Astrocyte (in vitro differentiated cells and primary cell): ENCODE results near the gene MKNK1. TPM values are rescaled to one million over a fixed set of nuclear protein-coding genes. Genes with fewer than 3 reads are reported as not detected.

Experiments
- DNase-seq: peaks from one replicate; pipeline ENCODE4 v3.0.0-alpha.2; 2010; ENCODE audit warnings: low read depth
- FAIRE-seq: peaks from 2 replicates; lab custom pipeline; 2011; peaks lifted over from hg19 to GRCh38; lab: Jason Lieb, UNC
- H2AFZ ChIP-seq: 2 replicates; pipeline ENCODE4 v1.6.0; 2012; ENCODE audit warnings: low read depth, low read length, inconsistent platforms
- H3K27ac ChIP-seq: 2 replicates; pipeline ENCODE4 v1.5.1; 2011; ENCODE audit warnings: low read depth, low read length, inconsistent platforms
- H3K27me3 ChIP-seq: 2 replicates; pipeline ENCODE4 v1.6.0; 2011; ENCODE audit warnings: low read length, inconsistent platforms; ENCODE audit not compliant: insufficient read depth
- H3K36me3 ChIP-seq: 2 replicates; pipeline ENCODE4 v1.5.1; 2011; ENCODE audit warnings: low read length, inconsistent platforms; ENCODE audit not compliant: insufficient read depth
- H3K4me1 ChIP-seq: 2 replicates; pipeline ENCODE4 v1.5.1; 2011; ENCODE audit warnings: low read length, inconsistent platforms; ENCODE audit not compliant: insufficient read depth
- H3K4me2 ChIP-seq: 2 replicates; pipeline ENCODE4 v1.6.0; 2012; ENCODE audit warnings: low read length, inconsistent platforms
- H3K4me3 ChIP-seq: 2 replicates; pipeline ENCODE4 v1.5.1; 2011; ENCODE audit warnings: low read depth, mild to moderate bottlenecking, low read length, inconsistent platforms; ENCODE audit not compliant: insufficient read depth
- H3K79me2 ChIP-seq: 2 replicates; pipeline ENCODE4 v1.6.0; 2012; ENCODE audit warnings: mild to moderate bottlenecking, low read length, inconsistent platforms; ENCODE audit not compliant: insufficient read depth
- H3K9ac ChIP-seq: 2 replicates; pipeline ENCODE4 v1.6.0; 2012; ENCODE audit warnings: mild to moderate bottlenecking, low read length, inconsistent platforms
- H3K9me3 ChIP-seq: 2 replicates; pipeline ENCODE4 v1.5.1; 2012; ENCODE audit warnings: low read depth, mild to moderate bottlenecking, low read length, inconsistent platforms; ENCODE audit not compliant: insufficient read depth
- H4K20me1 ChIP-seq: 2 replicates; pipeline ENCODE4 v1.6.0; 2012; ENCODE audit warnings: low read length, inconsistent platforms; ENCODE audit not compliant: insufficient read depth
- H3K27ac Mint-ChIP-seq: one replicate; pipeline ENCODE4 v1.8.0; 2021; ENCODE audit warnings: mild to moderate bottlenecking, mixed read lengths; ENCODE audit not compliant: unreplicated experiment
- H3K27me3 Mint-ChIP-seq: one replicate; pipeline ENCODE4 v1.8.0; 2021; ENCODE audit warnings: low read depth, mixed read lengths; ENCODE audit not compliant: unreplicated experiment
- H3K36me3 Mint-ChIP-seq: one replicate; pipeline ENCODE4 v1.8.0; 2021; ENCODE audit warnings: low read depth, mixed read lengths; ENCODE audit not compliant: unreplicated experiment
- H3K4me1 Mint-ChIP-seq: one replicate; pipeline ENCODE4 v1.8.0; 2021; ENCODE audit warnings: low read depth, mixed read lengths; ENCODE audit not compliant: unreplicated experiment
- H3K4me3 Mint-ChIP-seq: one replicate; pipeline ENCODE4 v1.8.0; 2021; ENCODE audit warnings: mild to moderate bottlenecking, moderate library complexity, mixed read lengths; ENCODE audit not compliant: unreplicated experiment
- H3K9me3 Mint-ChIP-seq: one replicate; pipeline ENCODE4 v1.8.0; 2021; ENCODE audit warnings: mild to moderate bottlenecking, mixed read lengths; ENCODE audit not compliant: unreplicated experiment
- EZH2 ChIP-seq: IDR thresholded peaks from 2 replicates; pipeline ENCODE4 v1.6.1; 2012; ENCODE audit warnings: mild to moderate bottlenecking, low read length, inconsistent platforms; ENCODE audit not compliant: insufficient read depth
- total RNA-seq: library from RNA; stranded (reverse); gene quantifications from 2 replicates; pipeline ENCODE4 v1.2.1, GENCODE V29; 2021
- TF ChIP-seq, protein P1 (sequence below): IDR thresholded peaks from 2 replicates; pipeline ENCODE4 v1.5.1; 2011; ENCODE audit warnings: low read depth, mild to moderate bottlenecking, inconsistent platforms, low read length, moderate library complexity; ENCODE audit not compliant: insufficient read depth

Gene MKNK1
- total RNA-seq, 1 donor from 2014 or later = 26.9 TPM

DNA sequence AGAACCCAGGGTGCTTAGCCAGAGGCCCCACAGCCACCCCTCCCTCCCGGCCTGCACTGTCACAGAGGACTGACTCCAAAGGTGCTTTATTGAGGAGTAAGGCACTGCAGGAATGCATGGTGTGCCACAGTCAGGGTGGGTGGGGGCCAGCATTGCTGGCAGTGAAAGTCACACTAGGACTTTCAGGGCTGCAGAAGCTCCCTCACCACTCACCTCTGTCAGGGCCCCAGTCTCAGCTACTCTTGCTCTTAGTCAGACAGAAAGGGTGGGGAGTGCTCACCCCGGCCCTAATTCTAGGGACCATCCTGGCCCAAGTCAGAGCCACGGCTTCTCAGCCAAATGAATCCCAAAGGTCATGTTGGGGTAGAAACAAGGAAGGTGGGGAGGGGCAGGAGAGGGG lies 72.0 kb downstream of the MKNK1 start:
- peaks cover 38% of the 10 kb centered on the region for H3K27me3 ChIP-seq
- no peak overlapping the region for H2AFZ ChIP-seq
- no peaks in the 10 kb centered on the region for H4K20me1 ChIP-seq
- H3K27ac Mint-ChIP-seq = no peak overlapping the region
- no peak overlapping the region for H3K4me3 ChIP-seq
- H3K9me3 Mint-ChIP-seq = peaks cover 6% of the 10 kb centered on the region
- DNase-seq (no peak), FAIRE-seq (no peak)
- no peaks in the 10 kb centered on the region for H3K79me2 ChIP-seq
- H3K36me3 Mint-ChIP-seq = peaks cover 3% of the 10 kb centered on the region
- H3K9ac ChIP-seq = no peak overlapping the region
- H3K36me3 ChIP-seq = no peaks in the 10 kb centered on the region
- no peak overlapping the region for H3K4me3 Mint-ChIP-seq
- H3K4me1 Mint-ChIP-seq = peaks cover 5% of the 10 kb centered on the region
- no peak for TF ChIP-seq EZH2
- TF ChIP-seq, protein P1, sequence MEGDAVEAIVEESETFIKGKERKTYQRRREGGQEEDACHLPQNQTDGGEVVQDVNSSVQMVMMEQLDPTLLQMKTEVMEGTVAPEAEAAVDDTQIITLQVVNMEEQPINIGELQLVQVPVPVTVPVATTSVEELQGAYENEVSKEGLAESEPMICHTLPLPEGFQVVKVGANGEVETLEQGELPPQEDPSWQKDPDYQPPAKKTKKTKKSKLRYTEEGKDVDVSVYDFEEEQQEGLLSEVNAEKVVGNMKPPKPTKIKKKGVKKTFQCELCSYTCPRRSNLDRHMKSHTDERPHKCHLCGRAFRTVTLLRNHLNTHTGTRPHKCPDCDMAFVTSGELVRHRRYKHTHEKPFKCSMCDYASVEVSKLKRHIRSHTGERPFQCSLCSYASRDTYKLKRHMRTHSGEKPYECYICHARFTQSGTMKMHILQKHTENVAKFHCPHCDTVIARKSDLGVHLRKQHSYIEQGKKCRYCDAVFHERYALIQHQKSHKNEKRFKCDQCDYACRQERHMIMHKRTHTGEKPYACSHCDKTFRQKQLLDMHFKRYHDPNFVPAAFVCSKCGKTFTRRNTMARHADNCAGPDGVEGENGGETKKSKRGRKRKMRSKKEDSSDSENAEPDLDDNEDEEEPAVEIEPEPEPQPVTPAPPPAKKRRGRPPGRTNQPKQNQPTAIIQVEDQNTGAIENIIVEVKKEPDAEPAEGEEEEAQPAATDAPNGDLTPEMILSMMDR = no peak
- no peak overlapping the region for H3K27ac ChIP-seq
- H3K4me1 ChIP-seq = peaks cover 2% of the 10 kb centered on the region
- H3K9me3 ChIP-seq = no peaks in the 10 kb centered on the region
- H3K4me2 ChIP-seq = no peak overlapping the region
- H3K27me3 Mint-ChIP-seq = peaks cover 67% of the 10 kb centered on the region

DNA sequence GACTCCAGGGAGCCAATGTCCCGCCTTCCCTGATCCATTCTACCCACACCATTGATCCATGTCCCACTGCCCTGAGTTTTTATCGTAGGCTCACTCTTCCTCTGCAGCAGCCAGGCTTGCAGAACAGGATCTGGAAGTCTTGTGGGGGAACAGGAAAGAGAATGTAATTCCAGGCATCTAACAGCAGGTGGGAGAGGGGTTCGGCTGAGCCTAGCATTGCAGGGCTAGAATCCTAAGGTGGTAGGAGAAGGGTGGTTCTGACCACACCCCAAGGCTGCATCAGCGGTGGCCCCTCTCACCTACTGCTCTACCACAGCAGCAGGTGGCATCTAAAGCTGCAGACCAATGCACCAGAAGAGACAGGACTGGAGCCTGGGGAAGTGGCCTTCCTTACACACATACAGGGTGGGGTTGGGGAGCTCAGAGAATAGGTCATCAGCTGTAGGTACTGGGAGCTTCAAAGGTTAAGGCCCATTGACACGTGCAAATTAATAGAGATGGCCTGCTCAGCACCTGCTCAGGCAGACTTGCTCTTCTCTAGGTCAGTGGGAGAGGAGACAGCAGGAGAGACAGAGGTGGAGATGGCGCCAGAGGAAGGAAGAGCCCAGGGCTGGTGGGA lies 73.2 kb downstream of the MKNK1 start:
- no peak overlapping the region for H3K4me3 ChIP-seq
- Mint-ChIP-seq H3K4me1 (peaks cover 7% of the 10 kb centered on the region), H3K4me3 (no peak overlapping the region), H3K27ac (no peak overlapping the region), H3K9me3 (peaks cover 2% of the 10 kb centered on the region), H3K36me3 (peaks cover 3% of the 10 kb centered on the region), H3K27me3 (peaks cover 69% of the 10 kb centered on the region)
- TF ChIP-seq, protein P1 = no peak
- no peak for TF ChIP-seq EZH2
- FAIRE-seq = no peak
- no peaks in the 10 kb centered on the region for H4K20me1 ChIP-seq
- no peak overlapping the region for H3K4me2 ChIP-seq
- no peaks in the 10 kb centered on the region for H3K79me2 ChIP-seq
- no peak for DNase-seq
- no peak overlapping the region for H2AFZ ChIP-seq
- no peaks in the 10 kb centered on the region for H3K9me3 ChIP-seq
- no peak overlapping the region for H3K9ac ChIP-seq
- H3K27ac ChIP-seq = no peak overlapping the region
- peaks cover 2% of the 10 kb centered on the region for H3K4me1 ChIP-seq
- H3K36me3 ChIP-seq = no peaks in the 10 kb centered on the region
- H3K27me3 ChIP-seq = peaks cover 42% of the 10 kb centered on the region

DNA sequence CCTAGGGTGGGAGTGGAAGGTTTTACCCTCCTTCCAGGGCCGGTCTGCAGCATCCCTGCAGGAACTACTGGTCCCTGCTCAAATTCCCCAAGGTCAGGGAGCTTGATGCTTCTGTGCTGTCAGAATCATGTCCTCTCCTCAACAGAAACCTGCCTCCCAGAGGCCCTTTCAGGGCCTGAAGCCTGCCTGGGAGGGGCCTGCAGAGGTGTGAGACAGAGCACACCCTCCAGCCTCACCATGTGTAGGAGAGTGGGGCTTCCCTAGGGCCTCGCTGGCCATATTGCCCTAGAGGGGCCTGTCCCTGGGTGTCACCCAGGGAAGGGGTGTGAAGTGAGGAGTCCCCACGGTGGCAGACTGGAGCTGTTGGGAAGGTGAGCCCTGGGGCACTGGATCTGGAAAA lies 73.8 kb downstream of the MKNK1 start:
- peaks cover 72% of the 10 kb centered on the region for H3K27me3 Mint-ChIP-seq
- Histone ChIP-seq H3K4me1 (peaks cover 2% of the 10 kb centered on the region), H3K9me3 (no peaks in the 10 kb centered on the region), H3K36me3 (no peaks in the 10 kb centered on the region), H3K4me2 (no peak overlapping the region), H3K9ac (no peak overlapping the region), H3K27ac (no peak overlapping the region), H4K20me1 (no peaks in the 10 kb centered on the region), H2AFZ (no peak overlapping the region), H3K79me2 (no peaks in the 10 kb centered on the region), H3K4me3 (no peak overlapping the region), H3K27me3 (peaks cover 47% of the 10 kb centered on the region)
- FAIRE-seq (no peak), DNase-seq (no peak)
- peaks cover 10% of the 10 kb centered on the region for H3K4me1 Mint-ChIP-seq
- TF ChIP-seq, protein P1 = no peak
- TF ChIP-seq EZH2 = no peak
- H3K27ac Mint-ChIP-seq = no peak overlapping the region
- H3K4me3 Mint-ChIP-seq = no peak overlapping the region
- H3K36me3 Mint-ChIP-seq = peaks cover 3% of the 10 kb centered on the region
- H3K9me3 Mint-ChIP-seq = peaks cover 2% of the 10 kb centered on the region
